ENCODE measurements around the gene CPEB3.

- TF ChIP-seq REST (IDR thresholded peaks at IDR 0.05; ENCODE audit: insufficient read depth in 1 of 2, low read depth in 2 of 2, low read length in 2 of 2) (no peak), FOXP2 (optimal IDR thresholded peaks at IDR 0.05; ENCODE audit: borderline replicate concordance, extremely low read depth, extremely low read length, insufficient read depth) (no peak), POLR2AphosphoS5 (IDR thresholded peaks at IDR 0.05; ENCODE audit: low read depth, low read length) (no peak)
These were observed 663 bp upstream of the CPEB3 start for GRCh38 chr10:92291616-92291865.
